Neuronal stem cell (in vitro differentiated cells): ENCODE data around the gene B4GALT1.
A peak's percentile ranks its signal among the peaks of the same experiment; 100 is the strongest.

Experiments
- DNase-seq: peaks from one replicate; pipeline ENCODE4 v3.0.0-alpha.2; 2013; ENCODE audit warnings: low spot score
- H2AFZ ChIP-seq: one replicate; pipeline ENCODE4 v1.6.1; 2013; ENCODE audit warnings: mild to moderate bottlenecking, low read length, inconsistent platforms
- H2AK5ac ChIP-seq: 2 replicates; pipeline ENCODE4 v1.6.1; 2013; ENCODE audit warnings: low read depth, mild to moderate bottlenecking, inconsistent platforms, low read length, moderate library complexity, mixed read lengths
- H2BK120ac ChIP-seq: 2 replicates; pipeline ENCODE4 v1.6.1; 2013; ENCODE audit warnings: low read depth, mild to moderate bottlenecking, inconsistent platforms, low read length, moderate library complexity, mixed read lengths
- H2BK12ac ChIP-seq: one replicate; pipeline ENCODE4 v1.6.1; 2013; ENCODE audit warnings: low read length, inconsistent platforms
- H2BK15ac ChIP-seq: 2 replicates; pipeline ENCODE4 v1.6.1; 2013; ENCODE audit warnings: mild to moderate bottlenecking, low read length, inconsistent platforms, mixed read lengths
- H2BK5ac ChIP-seq: one replicate; pipeline ENCODE4 v1.6.1; 2013; ENCODE audit warnings: inconsistent platforms, mild to moderate bottlenecking, low read length, moderate library complexity
- H3K14ac ChIP-seq: one replicate; pipeline ENCODE4 v1.6.1; 2013; ENCODE audit warnings: low read length, inconsistent platforms
- H3K18ac ChIP-seq: 2 replicates; pipeline ENCODE4 v1.6.1; 2013; ENCODE audit warnings: low read length, inconsistent platforms
- H3K23ac ChIP-seq: 2 replicates; pipeline ENCODE4 v1.6.1; 2013; ENCODE audit warnings: low read depth, mild to moderate bottlenecking, mixed read lengths, low read length, inconsistent platforms; ENCODE audit not compliant: poor library complexity
- H3K27ac ChIP-seq: replicated peaks from 3 replicates; pipeline ENCODE4 v1.5.1; 2013; ENCODE audit warnings: low read length, inconsistent platforms
- H3K27me3 ChIP-seq, 3 experiments: 2 replicates each; pipeline ENCODE4 v1.6.1; 2013; ENCODE audit warnings: low read length in 3 of 3, mild to moderate bottlenecking in 2 of 3, inconsistent platforms in 1 of 3, low read depth in 1 of 3, mixed read lengths in 1 of 3, moderate library complexity in 1 of 3; ENCODE audit not compliant: control insufficient read depth in 3 of 3, insufficient read depth in 3 of 3
- H3K36me3 ChIP-seq, 2 donors: replicated peaks in 1 of 2; 2 replicates each; pipeline ENCODE4 v1.6.1; 2013; ENCODE audit warnings: low read length in 2 of 2; ENCODE audit not compliant: control insufficient read depth in 2 of 2, insufficient read depth in 2 of 2
- H3K4ac ChIP-seq: 2 replicates; pipeline ENCODE4 v1.6.1; 2013; ENCODE audit warnings: inconsistent platforms, mild to moderate bottlenecking, low read length, moderate library complexity
- H3K4me1 ChIP-seq, 2 donors: 1 replicate in 1 of 2; 2 replicates in 1 of 2; pipeline ENCODE4 v1.6.1; 2013; ENCODE audit warnings: low read length in 2 of 2, low read depth in 1 of 2; ENCODE audit not compliant: control insufficient read depth in 2 of 2, insufficient read depth in 1 of 2
- H3K4me2 ChIP-seq: one replicate; pipeline ENCODE4 v1.6.1; 2013; ENCODE audit warnings: mild to moderate bottlenecking, low read length, inconsistent platforms; ENCODE audit not compliant: insufficient read depth, poor library complexity, severe bottlenecking
- H3K4me3 ChIP-seq, 2 donors: 2 replicates each; pipeline ENCODE4 v1.5.1; 2013; ENCODE audit warnings: low read length in 2 of 2, mild to moderate bottlenecking in 2 of 2, inconsistent platforms in 1 of 2, moderate library complexity in 1 of 2
- H3K79me1 ChIP-seq: one replicate; pipeline ENCODE4 v1.6.1; 2013; ENCODE audit warnings: low read depth, mild to moderate bottlenecking, inconsistent platforms, low read length, moderate library complexity
- H3K9ac ChIP-seq: one replicate; pipeline ENCODE4 v1.6.1; 2013; ENCODE audit warnings: mild to moderate bottlenecking, low read depth, low read length, inconsistent platforms; ENCODE audit not compliant: poor library complexity
- H3K9me3 ChIP-seq, 2 donors: replicated peaks in 1 of 2; 2 replicates each; pipeline versions ENCODE3 to v1.6.1; 2013; ENCODE audit warnings: low read length in 2 of 2, mild to moderate bottlenecking in 2 of 2, inconsistent platforms in 1 of 2, low read depth in 1 of 2, mixed read lengths in 1 of 2, moderate library complexity in 1 of 2; ENCODE audit not compliant: control insufficient read depth in 2 of 2, insufficient read depth in 1 of 2
- H4K8ac ChIP-seq: one replicate; pipeline ENCODE4 v1.6.1; 2013; ENCODE audit warnings: low read depth, mild to moderate bottlenecking, inconsistent platforms, low read length, moderate library complexity
- H4K91ac ChIP-seq: one replicate; pipeline ENCODE4 v1.6.1; 2013; ENCODE audit warnings: low read length, low read depth, mild to moderate bottlenecking, inconsistent platforms; ENCODE audit not compliant: poor library complexity
- WGBS, 2 donors: extraction: QIAGEN DNeasy Blood & Tissue Kit; methylation state at CpG; one replicate each; pipeline ENCODE4 v1.1.7; 2013; ENCODE audit warnings: missing lambda C conversion rate in 2 of 2, mixed read lengths in 1 of 2; ENCODE audit not compliant: insufficient read length in 2 of 2, insufficient replicate concordance in 1 of 2; ENCODE audit errors: extremely low coverage in 2 of 2; 5-methylcytosine and 5-hydroxymethylcytosine counted together

The B4GALT1 gene

GRCh38 chr9:33105959-33106358 is 61.2 kb downstream of the B4GALT1 start:
- Histone ChIP-seq H4K8ac (no peak overlapping the region), H4K91ac (no peak overlapping the region), H2BK15ac (no peak overlapping the region), H3K9me3 (no peaks in the 10 kb centered on the region), H3K27ac (no peak overlapping the region), H3K9ac (no peak overlapping the region), H3K79me1 (no peaks in the 10 kb centered on the region), H2AFZ (no peak overlapping the region), H2AK5ac (no peak overlapping the region), H3K14ac (no peak overlapping the region), H3K4me3 (no peak overlapping the region), H3K18ac (no peak overlapping the region), H3K4me1 (peaks cover 0 to 9% of the 10 kb centered on the region in 2 donors), H3K4me2 (no peak overlapping the region), H3K36me3 (no peaks in the 10 kb centered on the region), H2BK5ac (no peak overlapping the region), H3K27me3 (no peaks in the 10 kb centered on the region), H3K23ac (no peak overlapping the region), H2BK12ac (no peak overlapping the region), H2BK120ac (no peak overlapping the region), H3K4ac (no peak overlapping the region)
- no peak for DNase-seq
- no CpG with 5 or more reads among the region's 1 CpG for WGBS, 2 donors

- no peak overlapping the region for H3K4ac ChIP-seq
- H3K79me1 ChIP-seq = no peaks in the 10 kb centered on the region
- H2BK15ac ChIP-seq = no peak overlapping the region
- H4K8ac ChIP-seq = no peak overlapping the region
- no peaks in the 10 kb centered on the region for H3K9me3 ChIP-seq
- H3K27ac ChIP-seq = no peak overlapping the region
- H3K4me1 ChIP-seq = peaks cover 0 to 9% of the 10 kb centered on the region in 2 donors
- H4K91ac ChIP-seq = no peak overlapping the region
- no peaks in the 10 kb centered on the region for H3K27me3 ChIP-seq
- no peak overlapping the region for H3K4me2 ChIP-seq
- H2BK12ac ChIP-seq = no peak overlapping the region
- H3K4me3 ChIP-seq = no peak overlapping the region
- H3K9ac ChIP-seq = no peak overlapping the region
- no peaks in the 10 kb centered on the region for H3K36me3 ChIP-seq
- H2BK5ac ChIP-seq = no peak overlapping the region
- H3K23ac ChIP-seq = no peak overlapping the region
- WGBS, 2 donors = no CpG with 5 or more reads among the region's 5 CpGs
- H2AK5ac ChIP-seq = no peak overlapping the region
- no peak overlapping the region for H2AFZ ChIP-seq
- H3K14ac ChIP-seq = no peak overlapping the region
- no peak for DNase-seq
- H2BK120ac ChIP-seq = no peak overlapping the region
- no peak overlapping the region for H3K18ac ChIP-seq
These were observed 61.6 kb downstream of the B4GALT1 start for GRCh38 chr9:33105504-33105903.

GRCh38 chr9:33104401-33104800 is 62.7 kb downstream of the B4GALT1 start:
- Histone ChIP-seq H3K79me1 (no peaks in the 10 kb centered on the region), H2AFZ (no peak overlapping the region), H3K4me2 (no peak overlapping the region), H3K9ac (no peak overlapping the region), H3K4me3 (peak overlapping the region in 1 of 2 donors; percentile 18), H3K14ac (no peak overlapping the region), H3K9me3 (no peaks in the 10 kb centered on the region), H3K23ac (no peak overlapping the region), H3K18ac (no peak overlapping the region), H2AK5ac (no peak overlapping the region), H2BK5ac (no peak overlapping the region), H2BK15ac (no peak overlapping the region), H4K8ac (no peak overlapping the region), H2BK120ac (no peak overlapping the region), H3K27ac (no peak overlapping the region), H3K4me1 (peaks cover 0 to 9% of the 10 kb centered on the region in 2 donors), H4K91ac (no peak overlapping the region), H2BK12ac (no peak overlapping the region), H3K4ac (no peak overlapping the region), H3K36me3 (no peaks in the 10 kb centered on the region), H3K27me3 (no peaks in the 10 kb centered on the region)
- DNase-seq = no peak
- WGBS, 2 donors = no CpG with 5 or more reads among the region's 7 CpGs

- Histone ChIP-seq H2BK15ac (no peak overlapping the region), H3K14ac (no peak overlapping the region), H4K91ac (no peak overlapping the region), H3K9ac (no peak overlapping the region), H3K36me3 (no peaks in the 10 kb centered on the region), H2BK5ac (no peak overlapping the region), H2BK120ac (no peak overlapping the region), H2AFZ (no peak overlapping the region), H3K18ac (no peak overlapping the region), H3K4ac (no peak overlapping the region), H2BK12ac (no peak overlapping the region), H2AK5ac (no peak overlapping the region), H3K27ac (no peak overlapping the region), H3K27me3 (no peaks in the 10 kb centered on the region), H3K4me2 (no peak overlapping the region), H4K8ac (no peak overlapping the region), H3K23ac (no peak overlapping the region), H3K4me1 (peaks cover 0 to 9% of the 10 kb centered on the region in 2 donors), H3K4me3 (no peak overlapping the region), H3K79me1 (no peaks in the 10 kb centered on the region), H3K9me3 (no peaks in the 10 kb centered on the region)
- no CpG with 5 or more reads among the region's 8 CpGs for WGBS, 2 donors
- no peak for DNase-seq
These were observed 63.4 kb downstream of the B4GALT1 start for GRCh38 chr9:33103501-33104281.
